ENCODE measurements around the gene PKMYT1. TPM values are rescaled to one million over a fixed set of nuclear protein-coding genes. Genes with fewer than 3 reads are reported as not detected.

Gene PKMYT1
- total and polyA plus RNA-seq, 9 of the 15 experiments (the other 6 are each of a cell fraction or from before 2014, with no cell fraction given): 8.7 to 201 (median 37.8) TPM

DNA sequence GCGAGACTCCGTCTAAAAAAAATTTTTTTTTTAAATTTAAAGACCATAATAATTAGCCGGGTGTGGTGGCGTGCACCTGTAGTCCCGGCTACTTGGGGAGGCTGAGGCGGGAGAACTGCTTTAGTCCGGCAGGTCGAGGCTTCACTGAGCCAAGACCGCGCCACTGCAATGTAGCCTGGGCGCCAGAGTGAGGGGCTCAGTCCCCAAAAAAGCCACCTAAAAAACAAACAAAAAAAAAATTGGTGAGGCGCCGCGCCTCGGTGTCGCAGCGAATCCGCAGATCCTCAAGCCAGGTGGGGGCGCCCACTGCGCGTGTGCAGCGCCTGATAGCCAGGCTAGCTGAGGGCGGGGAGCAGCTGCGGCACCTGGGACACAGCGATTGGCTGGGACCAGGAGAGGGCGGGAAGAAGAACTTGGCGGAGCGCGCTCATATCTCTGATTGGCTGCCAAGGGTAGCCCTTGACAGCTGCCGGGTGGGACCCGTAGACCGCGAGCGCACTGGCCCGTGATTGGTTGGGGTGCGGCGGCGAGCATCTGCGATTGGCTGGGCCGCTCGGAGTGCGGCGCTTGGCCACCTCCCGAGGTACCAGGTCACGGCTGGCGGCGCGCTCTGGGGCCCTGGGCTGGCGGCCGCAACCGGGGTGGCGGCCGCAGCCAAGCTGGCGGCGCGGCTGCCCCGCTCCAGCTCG is 23.5 kb upstream of the PKMYT1 start (continued):
- TF ChIP-seq SIN3B (IDR thresholded peaks at IDR 0.05; ENCODE audit: low read depth): no peak
- 0 out of 2 replicates have a peak, but pooled peaks have one; percentile 50 for TF ChIP-seq RFX5 (IDR thresholded peaks at IDR 0.05; ENCODE audit: low read depth, low read length)
- TF ChIP-seq CREB1 (IDR thresholded peaks at IDR 0.05): no peak
- peak; percentile 40; the same call in 1 of the 2 replicates for TF ChIP-seq CREB1 (CRISPR knock-in tag; IDR thresholded peaks at IDR 0.05)
- no peak for TF ChIP-seq POLR3A (IDR thresholded peaks at IDR 0.05; ENCODE audit: borderline replicate concordance, extremely low read depth, insufficient read depth, insufficient read length)
- no peak for TF ChIP-seq MYNN (IDR thresholded peaks at IDR 0.05)
- no peak for TF ChIP-seq MYNN (CRISPR knock-in tag; IDR thresholded peaks at IDR 0.05)
- TF ChIP-seq, protein P1, sequence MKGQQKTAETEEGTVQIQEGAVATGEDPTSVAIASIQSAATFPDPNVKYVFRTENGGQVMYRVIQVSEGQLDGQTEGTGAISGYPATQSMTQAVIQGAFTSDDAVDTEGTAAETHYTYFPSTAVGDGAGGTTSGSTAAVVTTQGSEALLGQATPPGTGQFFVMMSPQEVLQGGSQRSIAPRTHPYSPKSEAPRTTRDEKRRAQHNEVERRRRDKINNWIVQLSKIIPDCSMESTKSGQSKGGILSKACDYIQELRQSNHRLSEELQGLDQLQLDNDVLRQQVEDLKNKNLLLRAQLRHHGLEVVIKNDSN (CRISPR knock-in tag; IDR thresholded peaks at IDR 0.05): peak; percentile 76
- peak; percentile 90 for TF ChIP-seq DEAF1 (CRISPR knock-in tag; IDR thresholded peaks at IDR 0.05)
- peak; percentile 68 to 91; a peak in 3 of 4 replicates for TF ChIP-seq MAZ (CRISPR knock-in tag; conservative IDR thresholded peaks at IDR 0.05 in 1 of 2, IDR thresholded peaks at IDR 0.05 in 1 of 2)
- peak; percentile 100 for TF ChIP-seq CTBP1 (IDR thresholded peaks at IDR 0.05; ENCODE audit: borderline replicate concordance)
- peak; percentile 73 for TF ChIP-seq SMC3 (conservative IDR thresholded peaks at IDR 0.05; ENCODE audit: insufficient read depth, low read depth, low read length)
- TF ChIP-seq U2AF1 (optimal IDR thresholded peaks at IDR 0.05; ENCODE audit: low read depth, low read length): no peak
- TF ChIP-seq VEZF1 (CRISPR knock-in tag; IDR thresholded peaks at IDR 0.05): peak; percentile 22
- peak; percentile 68 for TF ChIP-seq JUND (IDR thresholded peaks at IDR 0.05; ENCODE audit: borderline replicate concordance, low read depth, low read length)
- peak; percentile 58; the same call in 1 of the 3 replicates for TF ChIP-seq JUND (tag; IDR thresholded peaks at IDR 0.05; ENCODE audit: borderline replicate concordance, low read depth, low read length)
- TF ChIP-seq MNT (conservative IDR thresholded peaks at IDR 0.05): peak; percentile 79 to 80
- TF ChIP-seq SREBF1 (IDR thresholded peaks at IDR 0.05; ENCODE audit: borderline replicate concordance, low read depth, low read length): no peak
- TF ChIP-seq L3MBTL2 (IDR thresholded peaks at IDR 0.05): peak; percentile 69
- no peak for TF ChIP-seq PHB2 (IDR thresholded peaks at IDR 0.05; ENCODE audit: low read depth)
- TF ChIP-seq GABPB2 (CRISPR knock-in tag; conservative IDR thresholded peaks at IDR 0.05): no peak
- peak; percentile 99 for TF ChIP-seq MEIS2 (IDR thresholded peaks at IDR 0.05; ENCODE audit: partially characterized antibody)
- TF ChIP-seq TARDBP (IDR thresholded peaks at IDR 0.05): 0 out of 2 replicates have a peak, but pooled peaks have one; percentile 19
- peak; percentile 78 for TF ChIP-seq ATF7 (IDR thresholded peaks at IDR 0.05)
- no peak for TF ChIP-seq GATAD2A (IDR thresholded peaks at IDR 0.05)
